Heart right ventricle (tissue), 16 donors: Measurements from ENCODE around the gene COX20. TPM values are rescaled to one million over a fixed set of nuclear protein-coding genes. Genes with fewer than 3 reads are reported as not detected.
A peak's percentile ranks its signal among the peaks of the same experiment; 100 is the strongest.

Experiments
- ATAC-seq, 8 donors: fragments of 200-7000 bp; cut with Tn5 transposase; one replicate each; pipeline ENCODE4 v1.9.1; 2020; ENCODE audit warnings: mild to moderate bottlenecking in 8 of 8, moderate library complexity in 8 of 8, moderate number of reproducible peaks in 1 of 8
- DNase-seq, 2 donors: peaks; one replicate each; pipeline ENCODE4 v3.0.0-alpha.2; 2020
- H3K27ac ChIP-seq, 10 donors: fragments of 200-600 bp; sonication (generic) in 2 of 10; one replicate each; pipeline versions ENCODE4 v1.5.0 to v1.8.0; 2020 to 2022; ENCODE audit warnings: mild to moderate bottlenecking in 3 of 10
- H3K27me3 ChIP-seq, 7 donors: fragments of 200-600 bp; one replicate each; pipeline ENCODE4 v1.8.0; 2021 to 2022; ENCODE audit warnings: mild to moderate bottlenecking in 2 of 7
- H3K36me3 ChIP-seq, 9 donors: fragments of 200-600 bp; sonication (generic) in 1 of 9; one replicate each; pipeline versions ENCODE4 v1.5.0 to v1.8.0; 2020 to 2022; ENCODE audit warnings: mild to moderate bottlenecking in 2 of 9
- H3K4me1 ChIP-seq, 9 donors: fragments of 200-600 bp; sonication (generic) in 1 of 9; one replicate each; pipeline versions ENCODE4 v1.5.0 to v1.8.0; 2020 to 2022; ENCODE audit warnings: mild to moderate bottlenecking in 4 of 9
- H3K4me3 ChIP-seq, 10 donors: fragments of 200-600 bp; sonication (generic) in 2 of 10; one replicate each; pipeline versions ENCODE4 v1.5.0 to v1.8.0; 2020 to 2022; ENCODE audit warnings: mild to moderate bottlenecking in 7 of 10, moderate library complexity in 2 of 10
- H3K9me3 ChIP-seq, 11 donors: fragments of 200-600 bp in 10 of 11; sonication (generic) in 2 of 11; one replicate each; pipeline versions ENCODE4 v1.5.0 to v1.8.0; 2013 to 2022; ENCODE audit warnings: mild to moderate bottlenecking in 2 of 11, control low read depth in 1 of 11, moderate library complexity in 1 of 11
- CTCF ChIP-seq, 9 donors: fragments of 200-600 bp; sonication (generic) in 2 of 9; IDR thresholded peaks; one replicate each; pipeline versions ENCODE4 v1.5.0 to v1.8.0; 2021 to 2022; ENCODE audit warnings: antibody characterized with exemption in 9 of 9, mild to moderate bottlenecking in 5 of 9, moderate library complexity in 1 of 9
- WGBS, 2 donors: extraction: QIAGEN DNeasy Blood & Tissue Kit; methylation state at CpG; one replicate each; pipeline ENCODE4 v1.1.7; 2013; ENCODE audit warnings: inconsistent platforms in 1 of 2; 5-methylcytosine and 5-hydroxymethylcytosine counted together
- intact Hi-C, 10 donors: fragments of 100-400 bp; cut with DNase I; formaldehyde crosslinking; loops; one replicate each; pipeline versions ENCODE4 v1.11.1 to v1.14.2; 2022
- polyA plus RNA-seq, 2 donors: library from polyadenylated mRNA; stranded (reverse); fragments of 200-250 nt; gene quantifications; one replicate each; pipeline ENCODE4 v1.2.3, GENCODE V29; 2013
- total RNA-seq, 10 donors: library from RNA; stranded (reverse); fragmentation: NEBNext Ultra II Directional in 3 of 10; extraction: Animal tissue kit (Norgen Biotek cat#: 25700) in 3 of 10; gene quantifications; one replicate each; pipeline versions ENCODE4 v1.2.1 to v1.2.4, GENCODE V29; 2021 to 2023
- donor health status: Arrhythmogenic right ventricular cardiomyopathy.
- donor health status: ischemic (EF 13 %, LVEDD 7.1; RV severe dilation, severe dysfunction).
- donor health status: healthy with polysubstance abuse.
- donor health status: DM: no; HTN: yes; CAD: no.
- donor health status: DM: no; HTN: no; CAD: no.
- donor health status: ischemic (EF 25% LVEDD 6.9; RV normal size, moderate dysfunction).
- donor health status: ischemic (EF 25% LVEDD 5.7; RV mildly dilated, moderate dysfunction).
- donor health status: healthy.
- donor health status: DM: yes; HTN: yes; CAD: no.
- donor health status: Ischemic cardiomyopathy.
- donor health status: ischemic (EF 35%, LVEDD 5.7; RV mildly dilated, moderate dysfunction).
- donor health status: nonischemic (EF 11% LVEDD 7.7; RV severe dilation, severe dysfunction).
- donor health status: DM: yes; HTN: yes; CAD: no.
- donor health status: PGD.
- donor health status: ischemic (EF 29% LVEDD 5.4; RV normal size, mild dysfunction).
- donor health status: nonischemic (EF 23%, LVEDD 6.1; RV moderate dilation, normal function).

COX20 gene
- total and polyA plus RNA-seq, 12 donors, result 56.6 to 139 (median 64.4) TPM

GRCh38 chr1:244850099-244850852, 14.8 kb downstream of the COX20 start:
- intact Hi-C loops, result no loop called here
- Histone ChIP-seq H3K36me3 (peaks cover 0 to 100% (median 73%) of the 10 kb centered on the region in 9 donors), H3K9me3 (no peaks in the 10 kb centered on the region), H3K4me1 (peaks cover 0 to 53% (median 17%) of the 10 kb centered on the region in 9 donors), H3K4me3 (no peak overlapping the region), H3K27me3 (no peaks in the 10 kb centered on the region), H3K27ac (peak overlapping the region in 2 of 10 donors; percentile 5 to 38)
- TF ChIP-seq CTCF (IDR thresholded peaks at IDR 0.05), result no peak
- WGBS, 2 donors, result 83 to 89% methylated on average over 3 of the region's 3 CpGs
- DNase-seq (no peak), ATAC-seq (peak in 1 of 8 donors; percentile 16)

GRCh38 chr1:244850896-244851295, 15.4 kb downstream of the COX20 start:
- peaks cover 0 to 59% (median 23%) of the 10 kb centered on the region in 9 donors for H3K4me1 ChIP-seq
- no peak overlapping the region for H3K4me3 ChIP-seq
- H3K27ac ChIP-seq, result no peak overlapping the region
- H3K27me3 ChIP-seq, result no peaks in the 10 kb centered on the region
- no peaks in the 10 kb centered on the region for H3K9me3 ChIP-seq
- TF ChIP-seq CTCF (IDR thresholded peaks at IDR 0.05), result no peak
- WGBS, 2 donors, result 97 to 100% methylated on average over 2 of the region's 2 CpGs
- no peak for DNase-seq
- ATAC-seq, result no peak
- peaks cover 0 to 100% (median 74%) of the 10 kb centered on the region in 9 donors for H3K36me3 ChIP-seq
- intact Hi-C loops, result no loop called here

GRCh38 chr1:244851546-244852231, 16.2 kb downstream of the COX20 start:
- peaks cover 0 to 65% (median 25%) of the 10 kb centered on the region in 9 donors for H3K4me1 ChIP-seq
- no peaks in the 10 kb centered on the region for H3K27me3 ChIP-seq
- no peak overlapping the region for H3K4me3 ChIP-seq
- WGBS, 2 donors, result 87 to 88% methylated on average over 4 of the region's 4 CpGs
- peak overlapping the region in 1 of 10 donors; percentile 7 for H3K27ac ChIP-seq
- intact Hi-C loops, result no loop called here
- TF ChIP-seq CTCF (IDR thresholded peaks at IDR 0.05), result no peak
- no peak for DNase-seq
- H3K9me3 ChIP-seq, result no peaks in the 10 kb centered on the region
- peaks cover 0 to 100% (median 73%) of the 10 kb centered on the region in 9 donors for H3K36me3 ChIP-seq
- no peak for ATAC-seq

GRCh38 chr1:244852694-244853093, 17.2 kb downstream of the COX20 start:
- Histone ChIP-seq H3K27me3 (no peaks in the 10 kb centered on the region), H3K36me3 (peaks cover 0 to 100% (median 73%) of the 10 kb centered on the region in 9 donors), H3K9me3 (no peaks in the 10 kb centered on the region), H3K27ac (no peak overlapping the region), H3K4me1 (peaks cover 3 to 73% (median 31%) of the 10 kb centered on the region in 9 donors), H3K4me3 (no peak overlapping the region)
- intact Hi-C loops, result no loop called here
- DNase-seq (no peak), ATAC-seq (no peak)
- no peak for TF ChIP-seq CTCF (IDR thresholded peaks at IDR 0.05)
- WGBS, 2 donors, result 94 to 95% methylated on average over 1 of the region's 1 CpG
